ENCODE measurements around the gene CAMK1D.

CAMK1D gene

GRCh38 chr10:12661671-12662070 is 312.3 kb downstream of the CAMK1D start:
- DNase-seq = no peak

GRCh38 chr10:12663863-12664262 is 314.5 kb downstream of the CAMK1D start:
- DNase-seq = peak; percentile 24

- DNase-seq = no peak
Observed at GRCh38 chr10:12665501-12665900, 316.2 kb downstream of the CAMK1D start.

- no peak for DNase-seq
Observed at GRCh38 chr10:12667052-12667451, 317.7 kb downstream of the CAMK1D start.

- no peak for DNase-seq
Observed at GRCh38 chr10:12668634-12669033, 319.3 kb downstream of the CAMK1D start.

GRCh38 chr10:12670004-12670403 is 320.7 kb downstream of the CAMK1D start:
- no peak for DNase-seq

GRCh38 chr10:12675186-12675585 is 325.8 kb downstream of the CAMK1D start:
- DNase-seq = no peak

- DNase-seq = no peak
Observed at GRCh38 chr10:12679636-12680035, 330.3 kb downstream of the CAMK1D start.

- no peak for DNase-seq
Observed at GRCh38 chr10:12681252-12681651, 331.9 kb downstream of the CAMK1D start.

- DNase-seq = no peak
Observed at GRCh38 chr10:12684784-12685183, 335.4 kb downstream of the CAMK1D start.

GRCh38 chr10:12685261-12686058 is 336.1 kb downstream of the CAMK1D start:
- no peak for DNase-seq

- no peak for DNase-seq
Observed at GRCh38 chr10:12687996-12688395, 338.6 kb downstream of the CAMK1D start.

- no peak for DNase-seq
Observed at GRCh38 chr10:12689893-12690292, 340.5 kb downstream of the CAMK1D start.

GRCh38 chr10:12690525-12691126 is 341.3 kb downstream of the CAMK1D start:
- no peak for DNase-seq

- no peak for DNase-seq
Observed at GRCh38 chr10:12691596-12691995, 342.2 kb downstream of the CAMK1D start.

- DNase-seq = no peak
Observed at GRCh38 chr10:12697764-12698163, 348.4 kb downstream of the CAMK1D start.

- DNase-seq = no peak
Observed at GRCh38 chr10:12699258-12699700, 349.9 kb downstream of the CAMK1D start.

GRCh38 chr10:12699781-12700556 is 350.6 kb downstream of the CAMK1D start:
- no peak for DNase-seq

GRCh38 chr10:12700557-12700874 is 351.2 kb downstream of the CAMK1D start:
- no peak for DNase-seq

- DNase-seq = no peak
Observed at GRCh38 chr10:12701696-12702095, 352.3 kb downstream of the CAMK1D start.

- DNase-seq = no peak
Observed at GRCh38 chr10:12702215-12702770, 352.9 kb downstream of the CAMK1D start.

- DNase-seq = no peak
Observed at GRCh38 chr10:12703126-12703525, 353.8 kb downstream of the CAMK1D start.

GRCh38 chr10:12703813-12704212 is 354.5 kb downstream of the CAMK1D start:
- no peak for DNase-seq

- no peak for DNase-seq
Observed at GRCh38 chr10:12704488-12704887, 355.1 kb downstream of the CAMK1D start.
